HG03135 (cell line): ENCODE data around the gene C1orf53.

Experiments used
- ATAC-seq: cut with Tn5 transposase; IDR thresholded peaks from one replicate; pipeline ENCODE4 v1.9.1; 2021; ENCODE audit warnings: mild to moderate bottlenecking, moderate library complexity; ENCODE audit not compliant: unreplicated experiment

C1orf53 gene

GRCh38 chr1:197954718-197955418, 52.4 kb downstream of the C1orf53 start:
- ATAC-seq: no peak

GRCh38 chr1:197955486-197956394, 53.3 kb downstream of the C1orf53 start:
- ATAC-seq: no peak
